GM21528 (cell line): Measurements from ENCODE around the gene B9D2.
"Not testable (repeated sequence)": the region's sequence is repeated elsewhere in the genome, so short reads cannot be mapped to it uniquely, and the experiment has no call there.

ENCODE experiments used
- ATAC-seq: cut with Tn5 transposase; IDR thresholded peaks from one replicate; pipeline ENCODE4 v1.9.1; 2021; ENCODE audit warnings: mild to moderate bottlenecking, moderate library complexity; ENCODE audit not compliant: unreplicated experiment, low FRiP score

B9D2 gene

DNA sequence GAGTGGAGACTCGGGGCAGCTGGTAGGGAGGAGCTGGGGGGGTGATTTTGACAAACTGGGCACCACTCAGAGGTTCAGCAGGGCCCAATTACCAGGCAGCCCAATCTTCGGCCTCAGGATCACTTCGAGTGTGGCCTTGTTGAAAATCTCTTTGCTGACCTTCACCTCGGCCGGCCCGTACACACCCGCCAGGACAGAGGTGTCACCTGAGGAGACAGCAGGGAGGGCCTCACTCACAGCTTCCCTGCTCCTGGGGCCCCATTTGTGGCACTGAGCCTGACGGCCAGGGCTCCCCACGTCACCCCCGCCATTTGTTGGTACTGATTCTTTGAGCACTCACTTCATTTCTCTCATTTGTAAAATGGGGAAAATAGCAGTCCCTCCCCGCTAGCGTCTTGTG lies 28.8 kb upstream of the B9D2 start:
- ATAC-seq: no peak

- no peak for ATAC-seq
These were observed 27.7 kb upstream of the B9D2 start for GRCh38 chr19:41391618-41392017.

GRCh38 chr19:41386442-41386841 lies 22.5 kb upstream of the B9D2 start:
- ATAC-seq: no peak

DNA sequence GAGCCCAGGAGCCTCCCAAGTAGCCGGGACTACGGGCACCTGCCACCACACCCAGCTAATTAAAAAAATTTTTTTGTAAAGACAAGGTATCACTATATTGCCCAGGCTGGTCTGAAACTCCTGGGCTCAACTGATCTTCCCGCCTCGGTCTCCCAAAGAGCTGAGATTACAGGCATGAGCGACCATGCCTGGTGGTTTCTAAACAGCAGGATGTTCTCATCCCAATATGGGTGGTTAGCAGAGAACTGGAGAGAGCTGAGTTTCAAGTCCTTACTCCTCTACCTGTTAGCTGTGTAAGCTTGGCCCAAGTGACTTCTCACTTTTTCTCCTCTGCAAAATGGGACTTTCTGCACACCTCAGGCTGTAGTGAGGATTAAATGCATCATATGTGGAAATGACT lies 20.4 kb upstream of the B9D2 start:
- no peak for ATAC-seq

DNA sequence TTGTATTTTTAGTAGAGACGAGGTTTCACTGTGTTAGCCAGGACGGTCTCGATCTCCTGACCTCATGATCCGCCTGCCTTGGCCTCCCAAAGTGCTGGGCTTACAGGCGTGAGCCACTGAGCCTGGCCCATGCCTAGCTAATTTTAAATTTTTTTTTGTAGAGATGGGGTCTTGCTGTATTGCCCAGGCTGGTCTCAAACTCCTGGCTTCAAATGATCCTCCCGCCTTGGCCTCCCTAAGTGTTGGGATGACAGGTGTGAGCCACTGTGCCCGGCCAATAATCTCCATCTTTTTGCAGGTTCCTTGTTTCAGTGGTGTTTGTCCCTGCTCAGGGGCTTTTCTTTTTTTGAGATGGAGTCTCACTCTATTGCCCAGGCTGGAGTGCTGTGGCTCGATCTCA lies 17.6 kb upstream of the B9D2 start:
- not testable (repeated sequence) for ATAC-seq

- peak; percentile 64 for ATAC-seq
These were observed 14.2 kb upstream of the B9D2 start for GRCh38 chr19:41377977-41378709.

DNA sequence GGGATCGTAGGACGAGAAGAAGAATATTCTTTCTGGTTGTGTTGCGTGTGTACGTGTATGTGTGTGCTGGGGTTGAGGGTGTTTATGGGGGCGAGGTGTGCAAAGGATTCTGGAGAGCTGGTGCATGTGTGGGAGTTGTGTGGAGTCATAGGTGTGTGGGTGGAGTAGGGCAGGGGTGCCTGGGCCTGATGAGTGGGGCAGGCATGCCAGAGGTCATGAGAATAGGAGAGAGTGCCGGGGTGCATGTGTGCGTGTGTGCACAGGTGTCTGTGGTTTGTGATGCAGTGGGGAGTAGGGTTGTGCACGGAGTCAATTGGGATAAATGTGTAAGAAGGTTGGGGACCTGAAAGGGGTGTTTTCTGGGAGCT lies 13.0 kb upstream of the B9D2 start:
- ATAC-seq: no peak

DNA sequence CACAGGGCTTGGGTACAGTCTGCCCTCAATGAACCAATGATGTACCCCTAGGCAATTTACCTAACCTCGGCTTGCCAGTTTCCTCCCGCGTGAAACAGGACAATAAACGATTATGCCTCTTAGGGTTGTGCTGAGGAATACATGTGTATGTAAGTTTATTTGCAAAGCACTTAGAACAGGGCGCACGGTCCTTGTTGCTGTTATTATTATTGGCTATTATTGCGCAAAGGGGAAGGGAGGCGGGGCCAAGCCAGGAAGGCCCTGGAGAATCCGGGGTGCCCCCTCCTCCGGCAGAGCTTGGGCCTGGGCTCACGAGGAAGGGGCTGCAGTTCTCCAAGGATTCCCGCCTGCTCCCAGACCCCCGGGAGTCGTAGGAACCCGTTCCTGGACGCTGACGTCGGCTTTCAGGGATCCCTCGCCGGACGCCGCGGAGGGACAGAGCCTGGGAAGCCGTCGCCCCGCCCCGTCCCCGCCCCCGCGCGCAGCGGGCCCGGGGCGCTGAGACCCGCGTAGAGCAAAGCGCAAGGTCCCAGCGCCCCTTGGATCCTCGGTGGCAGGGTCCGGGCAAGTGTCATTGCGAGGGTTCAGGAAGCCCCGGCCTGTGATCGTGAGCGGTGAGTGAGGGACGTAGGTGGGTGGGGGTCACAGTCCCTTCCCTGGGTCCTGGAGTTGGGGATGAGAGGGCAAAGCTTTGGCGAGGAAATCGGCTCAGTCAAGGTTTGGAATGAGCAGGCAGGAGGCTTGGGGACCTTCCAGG lies 12.5 kb upstream of the B9D2 start, which contains the start of gene TMEM91:
TSS of gene TMEM91 (plus strand) at position 293 of the 757 bp plus-strand sequence. CDS start 1,777 bp downstream, outside the sequence.
- no peak for ATAC-seq

DNA sequence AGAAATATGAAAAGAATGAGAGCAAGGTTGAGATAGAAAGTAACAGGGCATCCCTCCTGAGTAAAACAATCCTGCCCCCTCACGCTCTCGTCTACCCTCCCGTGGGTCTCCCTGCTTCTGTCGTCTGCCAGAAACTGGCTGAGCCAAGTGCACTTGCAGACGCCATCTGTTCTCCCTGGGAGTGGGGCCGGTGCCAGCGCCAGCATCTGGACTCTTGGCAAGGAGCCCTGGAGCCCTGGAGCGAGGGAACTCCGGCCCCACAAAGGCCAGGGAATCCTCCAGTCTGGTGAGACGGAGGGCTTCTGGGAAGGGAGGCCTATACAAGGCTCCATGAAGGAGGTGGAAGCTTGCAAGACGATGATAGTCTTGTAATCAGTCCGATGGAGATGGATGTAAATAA lies 10.0 kb upstream of the B9D2 start:
- no peak for ATAC-seq

- ATAC-seq: no peak
These were observed 8.6 kb upstream of the B9D2 start for GRCh38 chr19:41372501-41372900.

- ATAC-seq: no peak
These were observed 7.6 kb upstream of the B9D2 start for GRCh38 chr19:41371541-41371940.

- not testable (repeated sequence) for ATAC-seq
These were observed 7.2 kb upstream of the B9D2 start for GRCh38 chr19:41371119-41371518.

- no peak for ATAC-seq
These were observed 5.8 kb upstream of the B9D2 start for GRCh38 chr19:41369769-41370168.

DNA sequence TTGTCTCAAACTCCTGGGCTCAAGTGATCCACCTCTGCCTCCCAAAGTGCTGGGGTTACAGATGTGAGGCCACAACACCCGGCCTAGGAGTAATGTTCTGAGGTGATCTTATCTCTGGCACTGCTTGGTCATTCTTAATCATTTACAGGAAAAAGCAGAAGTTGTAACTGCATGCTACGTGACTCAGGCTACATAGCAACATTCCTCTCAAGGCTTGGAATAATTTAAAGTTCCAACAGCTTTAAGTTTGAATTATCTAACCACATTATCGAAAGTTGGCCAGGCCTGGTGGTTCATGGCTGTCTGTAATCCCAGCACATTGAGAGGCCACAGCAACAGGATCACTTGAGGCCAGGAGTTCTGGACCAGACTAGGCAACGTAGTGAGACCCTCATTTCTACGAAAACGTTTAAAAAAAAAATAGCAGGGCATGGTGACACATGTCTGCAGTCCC lies 3.9 kb upstream of the B9D2 start:
- no peak for ATAC-seq

- ATAC-seq: no peak
These were observed 2.1 kb upstream of the B9D2 start for GRCh38 chr19:41366089-41366488.

DNA sequence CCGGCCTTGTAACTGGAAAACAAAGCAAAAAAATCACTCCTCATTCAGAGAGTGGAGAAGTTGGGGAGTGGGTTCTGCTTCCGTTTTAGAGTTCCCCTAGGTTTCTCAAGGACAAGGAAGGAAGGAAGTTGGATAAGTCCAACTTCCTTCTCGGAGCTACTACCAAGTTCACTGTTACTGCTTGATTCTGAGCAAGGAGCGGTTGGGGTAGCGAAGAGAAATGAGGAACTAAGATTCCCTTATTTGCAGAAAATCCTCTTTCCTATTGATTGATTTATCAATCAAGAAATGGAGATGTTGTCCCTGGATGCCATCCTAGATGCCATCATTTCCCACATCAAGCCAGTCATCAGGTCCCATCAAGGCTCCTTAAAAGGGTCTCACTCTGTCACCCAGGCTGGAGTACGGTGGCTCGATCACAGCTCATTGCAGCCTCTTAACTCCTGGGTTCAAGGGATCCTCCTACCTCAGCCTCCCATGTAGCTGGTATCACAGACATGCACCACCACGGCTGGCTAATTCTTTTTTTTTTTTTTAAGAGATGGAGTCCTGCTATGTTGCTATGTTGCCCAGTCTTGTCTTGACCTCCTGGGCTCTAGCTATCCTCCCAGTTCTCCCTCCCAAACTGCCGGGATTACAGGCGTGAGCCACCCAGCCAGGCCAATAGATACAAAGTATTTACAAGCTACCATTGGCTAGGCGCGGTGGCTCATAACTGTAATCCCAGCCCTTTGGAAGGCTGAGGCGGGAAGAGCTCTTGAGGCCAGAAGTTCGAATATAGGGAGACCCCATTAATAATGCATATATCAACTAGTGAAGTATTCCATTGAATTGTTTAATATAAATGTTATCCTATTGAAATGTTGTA lies 809 bp upstream of the B9D2 start:
- ATAC-seq: no peak

GRCh38 chr19:41363371-41363752 lies 587 bp downstream of the B9D2 start:
- ATAC-seq: no peak

- no peak for ATAC-seq
These were observed 1.7 kb downstream of the B9D2 start for GRCh38 chr19:41362143-41362847.

DNA sequence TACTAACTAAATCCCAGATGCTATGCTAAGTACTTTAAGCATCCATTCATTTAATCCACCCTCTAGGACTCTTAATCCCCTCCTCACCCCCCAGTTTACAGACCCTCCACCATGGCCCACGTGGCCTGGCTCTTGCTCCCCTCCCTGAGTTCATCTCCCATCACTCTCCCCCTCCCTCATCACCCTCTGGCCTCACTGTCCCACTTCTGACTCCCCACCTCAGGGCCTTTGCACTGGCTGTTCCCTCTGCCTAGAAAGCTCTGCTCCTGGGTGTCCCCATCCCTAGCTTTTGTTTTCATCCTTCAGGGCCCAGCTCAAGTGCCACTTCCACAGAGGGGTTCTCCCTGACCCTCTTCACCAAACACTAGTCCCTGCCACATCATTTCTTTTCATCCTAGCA lies 4.2 kb downstream of the B9D2 start:
- ATAC-seq: no peak

- no peak for ATAC-seq
These were observed 6.2 kb downstream of the B9D2 start for GRCh38 chr19:41357746-41358145.
